ENCODE results near the gene PPTC7. TPM values are rescaled to one million over a fixed set of nuclear protein-coding genes. Genes with fewer than 3 reads are reported as not detected.

PPTC7 gene
- polyA plus RNA-seq, 4 donors, result 19.1 to 22.1 (median 20.8) TPM

GRCh38 chr12:110498984-110499706 is 84.0 kb downstream of the PPTC7 start:
- DNase-seq (ENCODE audit: low read depth in 4 of 4, low spot score in 2 of 4), result no peak

Other genes starting within 250 kb of the PPTC7 start
- 100 to 1,000 TPM in 1 of 4 donors, 10 to 100 TPM in 3; 61.4 to 106 (median 70.6) TPM for gene ANAPC7, start 179.6 kb downstream of the PPTC7 start, polyA plus RNA-seq (ENCODE audit: insufficient read length in 4 of 4)
- 100 to 1,000 TPM; 225 to 280 (median 252) TPM for gene ARPC3, start 133.0 kb downstream of the PPTC7 start, polyA plus RNA-seq (ENCODE audit: insufficient read length in 4 of 4)
- gene GPN3, start 115.1 kb downstream of the PPTC7 start, polyA plus RNA-seq (ENCODE audit: insufficient read length in 4 of 4), result 10 to 100 TPM; 26.6 to 38.5 (median 31.9) TPM
- 10 to 100 TPM; 14.8 to 21.5 (median 18.3) TPM for gene FAM216A, start 114.5 kb downstream of the PPTC7 start, polyA plus RNA-seq (ENCODE audit: insufficient read length in 4 of 4)
- gene VPS29, start 81.2 kb downstream of the PPTC7 start, polyA plus RNA-seq (ENCODE audit: insufficient read length in 4 of 4), result 100 to 1,000 TPM; 130 to 164 (median 138) TPM
- gene RAD9B, start 81.0 kb downstream of the PPTC7 start, polyA plus RNA-seq (ENCODE audit: insufficient read length in 4 of 4), result 1 to 10 TPM; 1.1 to 1.6 (median 1.2) TPM
- gene TCTN1, start 30.8 kb upstream of the PPTC7 start, polyA plus RNA-seq (ENCODE audit: insufficient read length in 4 of 4), result 100 to 1,000 TPM in 2 of 4 donors, 10 to 100 TPM in 2; 69.8 to 112 (median 94.2) TPM
- 10 to 100 TPM in 3 of 4 donors, 1 to 10 TPM in 1; 9.9 to 11.3 (median 10.8) TPM for gene HVCN1, start 105.8 kb upstream of the PPTC7 start, polyA plus RNA-seq (ENCODE audit: insufficient read length in 4 of 4)
- gene PPP1CC, start 159.6 kb upstream of the PPTC7 start, polyA plus RNA-seq (ENCODE audit: insufficient read length in 4 of 4), result 100 to 1,000 TPM; 169 to 197 (median 175) TPM